Measurements from ENCODE around the gene DPEP1.
A peak's percentile ranks its signal among the peaks of the same experiment; 100 is the strongest.

The DPEP1 gene

GRCh38 chr16:89575247-89576152 is 37.9 kb upstream of the DPEP1 start, which contains the start of gene CPNE7:
Gene CPNE7 (plus strand): TSS chr16:89575758. CDS start chr16:89575898, 140 bp downstream.
- TF ChIP-seq CTCF (IDR thresholded peaks at IDR 0.05; ENCODE audit: low read depth, low read length) = no peak
- no peak for DNase-seq (ENCODE audit: extremely low read depth, low read depth)

DNA sequence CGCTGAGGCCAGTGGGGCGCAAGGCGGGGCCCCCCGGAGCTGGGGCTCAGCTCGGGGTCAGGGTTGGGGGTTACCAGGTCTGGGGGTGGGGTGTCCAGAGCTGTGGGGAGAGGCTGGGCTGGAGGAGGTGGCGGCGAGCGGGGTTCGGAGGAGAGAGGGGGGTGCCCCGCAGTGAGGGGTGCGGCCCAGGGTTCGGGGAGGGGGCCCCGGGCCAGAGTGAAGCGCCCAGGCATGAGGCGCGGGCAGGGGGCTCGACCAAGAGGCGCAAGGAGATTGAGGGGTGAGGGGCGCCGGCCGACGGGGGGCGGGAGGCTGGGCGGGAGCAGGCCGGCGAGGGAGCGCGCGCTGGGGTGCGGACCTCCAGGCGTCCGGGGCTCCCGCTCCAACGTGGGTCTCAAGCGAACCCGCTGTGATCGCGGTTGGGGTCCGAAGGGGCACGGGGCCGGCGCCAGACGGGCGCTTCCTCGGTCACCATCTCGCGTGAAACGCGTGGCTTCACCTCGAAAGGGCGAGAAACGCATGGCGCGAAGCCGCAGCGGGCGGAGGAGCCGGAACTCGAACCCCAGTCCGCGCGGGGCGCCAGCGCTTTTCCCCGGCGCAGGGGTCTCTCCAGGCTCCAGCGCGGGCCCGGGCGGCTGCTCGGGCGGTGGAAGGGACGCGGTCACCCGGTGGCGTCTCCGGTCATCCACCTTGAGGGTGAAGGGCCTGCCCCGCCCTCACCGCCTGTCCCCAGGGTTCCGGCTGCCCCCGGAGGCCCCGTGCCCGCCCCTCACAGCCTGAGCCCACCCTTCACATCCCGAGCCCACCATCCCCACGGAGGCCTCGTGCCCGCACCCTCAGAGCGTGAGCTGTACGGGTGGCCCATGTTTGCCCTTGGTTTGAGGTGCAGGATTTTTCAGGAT is 37.0 kb upstream of the DPEP1 start:
- TF ChIP-seq CTCF (IDR thresholded peaks at IDR 0.05; ENCODE audit: low read depth, low read length) = no peak
- DNase-seq (ENCODE audit: extremely low read depth, low read depth) = no peak

DNA sequence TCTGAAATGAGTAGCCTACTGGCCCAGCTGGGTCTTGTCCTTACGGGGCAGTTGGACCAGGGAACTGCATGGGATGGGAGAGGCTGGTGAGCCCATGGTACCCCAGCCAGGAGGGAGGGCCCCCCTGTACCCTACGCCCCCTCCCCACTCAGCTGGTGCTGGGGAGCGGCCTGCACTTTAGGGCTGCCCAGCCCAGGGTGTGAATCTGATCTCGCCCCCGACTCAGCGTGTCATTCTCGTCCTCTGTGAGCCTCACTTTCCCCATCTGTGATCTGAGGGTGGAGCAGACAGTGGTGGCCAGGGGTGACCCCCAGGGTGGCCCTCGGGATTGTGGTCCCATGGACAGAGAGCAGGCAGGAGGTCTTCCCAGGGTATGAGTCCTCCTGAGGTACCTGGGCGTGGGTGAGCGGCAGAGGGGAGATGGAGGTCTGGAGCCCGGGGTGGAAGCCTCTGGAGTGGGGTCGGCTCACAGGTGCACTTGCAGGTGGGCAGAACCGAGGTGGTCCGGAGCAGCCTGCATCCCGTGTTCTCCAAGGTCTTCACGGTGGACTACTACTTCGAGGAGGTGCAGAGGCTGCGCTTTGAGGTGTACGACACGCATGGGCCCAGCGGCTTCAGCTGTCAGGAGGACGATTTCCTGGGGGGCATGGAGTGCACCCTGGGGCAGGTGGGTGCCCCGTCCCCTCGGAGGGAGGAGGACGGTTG is 36.2 kb upstream of the DPEP1 start:
- TF ChIP-seq CTCF (IDR thresholded peaks at IDR 0.05; ENCODE audit: low read depth, low read length) = no peak
- no peak for DNase-seq (ENCODE audit: extremely low read depth, low read depth)

DNA sequence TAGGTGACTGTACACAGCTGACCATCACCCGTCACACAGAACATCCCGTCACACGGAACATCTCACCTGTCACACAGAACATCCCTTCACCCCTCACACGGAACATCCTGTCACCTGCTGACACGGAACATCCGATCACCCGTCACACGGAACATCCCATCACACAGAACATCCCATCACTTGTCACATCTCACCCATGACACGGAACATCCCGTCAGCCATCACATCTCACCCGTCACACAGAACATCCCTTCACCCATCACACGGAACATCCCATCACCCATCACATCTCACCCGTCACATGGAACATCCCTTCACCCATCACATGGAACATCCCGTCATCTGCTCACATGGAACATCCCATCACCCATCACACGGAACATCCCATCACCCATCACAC is 34.1 kb upstream of the DPEP1 start:
- TF ChIP-seq CTCF (IDR thresholded peaks at IDR 0.05; ENCODE audit: low read depth, low read length) = no peak
- DNase-seq (ENCODE audit: extremely low read depth, low read depth) = no peak

DNA sequence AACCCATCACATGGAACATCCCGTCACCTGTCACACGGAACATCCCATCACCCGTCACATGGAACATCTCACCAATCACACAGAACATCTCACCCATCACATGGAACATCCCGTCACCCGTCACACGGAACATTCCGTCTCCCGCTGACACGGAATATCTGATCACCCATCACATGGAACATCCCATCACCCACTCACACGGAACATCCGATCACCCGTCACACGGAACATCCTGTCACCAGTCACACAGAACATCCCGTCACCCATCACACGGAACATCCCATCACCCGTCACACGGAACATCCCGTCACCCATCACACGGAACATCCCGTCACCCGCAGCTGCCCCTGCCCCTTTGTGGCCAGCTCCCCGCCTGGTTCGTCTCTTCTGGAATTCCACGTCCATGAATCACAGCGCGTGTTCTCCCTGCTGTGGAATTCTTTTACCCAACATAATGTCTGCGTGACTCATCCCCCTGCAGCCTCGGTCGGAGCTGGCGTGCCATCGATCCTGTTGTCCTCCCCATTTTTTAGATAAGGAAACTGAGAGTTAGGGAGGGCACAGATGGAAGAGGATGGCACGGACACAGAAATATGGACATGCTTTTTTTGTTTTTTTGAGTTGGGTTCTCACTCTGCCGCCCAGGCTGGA is 32.3 kb upstream of the DPEP1 start:
- TF ChIP-seq CTCF (IDR thresholded peaks at IDR 0.05; ENCODE audit: low read depth, low read length) = no peak
- DNase-seq (ENCODE audit: extremely low read depth, low read depth) = peak; percentile 79

GRCh38 chr16:89581861-89582563 is 31.4 kb upstream of the DPEP1 start:
- TF ChIP-seq CTCF (IDR thresholded peaks at IDR 0.05; ENCODE audit: low read depth, low read length) = no peak
- DNase-seq (ENCODE audit: extremely low read depth, low read depth) = peak; percentile 48

Measured in AG09319 (cell line).